Inflammatory macrophage treated with lipopolysaccharide for 4 hours (primary cell): Measurements from ENCODE around the gene CCDC142.
"Not testable (repeated sequence)": the region's sequence is repeated elsewhere in the genome, so short reads cannot be mapped to it uniquely, and the experiment has no call there.

Experiments
- DNase-seq: peaks from one replicate; pipeline ENCODE4 v3.0.0-alpha.2; 2020

Gene CCDC142

DNA sequence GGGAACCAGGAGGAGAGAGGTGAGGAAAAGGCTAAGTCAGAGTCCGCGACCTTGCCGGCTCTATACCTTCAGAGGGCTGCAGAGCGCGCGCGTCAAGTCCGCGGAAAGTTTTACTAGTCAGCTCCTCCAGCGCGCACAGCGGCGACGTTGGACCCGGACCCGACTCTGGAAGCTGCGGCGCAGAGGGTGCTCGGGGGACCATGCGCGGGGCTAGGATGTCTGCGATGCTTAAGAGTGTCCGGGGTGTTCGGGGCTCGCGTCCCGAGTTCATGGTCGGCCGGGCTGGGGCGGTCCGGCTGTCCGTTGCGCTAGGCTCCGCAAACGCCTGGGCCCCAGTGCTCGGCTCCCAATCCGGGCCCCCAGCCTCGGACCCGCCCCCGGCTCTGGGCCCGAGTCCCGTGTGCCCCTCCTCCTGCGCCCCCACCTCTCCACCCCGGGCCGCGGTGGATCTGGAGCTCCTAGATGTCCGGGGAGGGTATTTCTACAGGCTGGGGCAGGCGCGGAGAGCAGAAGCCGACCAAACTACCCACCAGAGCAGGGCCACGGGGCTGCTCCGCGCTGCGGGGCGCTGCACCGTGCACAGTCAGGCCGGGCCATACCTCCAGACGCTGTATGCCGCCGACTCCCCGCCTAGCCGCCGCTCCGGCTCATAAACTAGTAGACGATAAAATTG, 16.6 kb upstream of the CCDC142 start, which contains the start of gene LBX2:
TSS of gene LBX2 (minus strand) at position 337 of the 673 bp plus-strand sequence. CDS start at position 271, 66 bp downstream.
- DNase-seq, result no peak

DNA sequence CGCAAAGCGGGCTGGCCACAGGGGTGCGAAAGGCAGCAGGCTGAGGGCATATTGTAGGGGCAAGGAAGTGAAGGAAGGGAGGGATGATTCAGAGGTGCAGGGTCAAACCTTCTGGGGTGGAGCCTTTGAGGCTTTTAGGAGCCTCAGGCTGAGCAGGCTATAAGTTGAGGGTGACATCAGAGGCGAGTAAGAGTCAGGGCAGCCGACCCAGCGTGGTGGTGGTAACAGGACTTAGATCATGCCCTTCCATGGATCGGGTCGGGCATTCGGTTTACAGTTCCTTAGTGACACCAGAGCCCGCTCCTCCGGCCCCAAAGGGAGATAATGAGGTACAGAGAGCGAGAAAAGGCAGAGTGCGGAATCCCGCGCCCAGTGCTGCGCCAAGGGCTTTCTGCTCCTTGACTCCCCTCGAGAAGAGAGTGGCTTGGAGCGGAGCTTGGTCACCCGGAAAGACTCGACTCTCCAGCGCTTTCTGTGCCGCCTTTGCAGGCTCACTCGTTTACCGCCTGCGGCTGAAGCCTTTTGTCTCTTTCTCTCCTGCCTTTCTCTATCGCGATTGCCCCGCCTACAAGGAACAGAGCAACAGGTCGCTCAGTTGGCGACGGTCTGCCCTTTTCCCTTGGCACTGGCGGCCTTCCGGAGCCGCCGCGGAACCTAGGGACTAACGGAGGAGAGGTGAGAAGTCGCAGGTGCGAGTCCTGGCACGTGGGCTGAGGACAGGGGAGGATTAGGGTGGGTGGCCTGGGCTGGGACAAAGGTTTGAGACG, 15.9 kb upstream of the CCDC142 start:
- peak; percentile 52 for DNase-seq

DNA sequence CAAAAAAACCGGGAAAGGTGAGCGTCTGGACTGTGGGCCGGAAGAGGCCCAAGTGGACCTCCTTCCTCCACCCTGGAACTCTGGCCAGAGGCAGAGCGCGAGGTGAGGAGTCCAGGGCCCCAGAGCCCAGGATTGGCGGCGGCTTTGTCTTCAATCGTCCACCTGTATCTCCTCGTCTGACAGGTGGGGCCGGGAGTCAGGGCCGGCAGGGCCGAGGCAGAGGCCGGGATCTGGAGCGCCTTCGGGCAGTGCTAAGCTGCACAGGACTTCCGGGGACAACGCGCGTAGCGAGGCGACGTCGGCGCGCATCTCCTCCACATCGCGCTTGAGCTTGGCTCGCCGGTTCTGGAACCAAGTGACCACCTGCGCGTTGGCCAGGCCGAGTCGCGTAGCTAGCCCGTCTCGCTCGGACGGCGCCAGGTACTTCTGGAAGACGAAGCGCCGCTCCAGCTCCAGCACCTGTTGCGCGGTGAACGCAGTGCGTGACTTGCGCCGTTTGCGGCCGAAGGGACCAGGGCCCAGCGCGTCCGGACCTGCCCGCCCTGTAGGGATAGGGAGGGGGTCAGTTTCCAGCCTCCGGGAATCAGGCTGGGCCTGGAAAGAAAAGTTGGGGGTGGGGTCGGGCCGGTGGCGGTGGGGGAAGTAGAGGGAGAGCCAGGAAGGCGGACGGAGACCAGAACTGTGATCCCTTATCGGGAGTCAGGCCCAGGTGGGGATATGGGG, 15.1 kb upstream of the CCDC142 start:
- DNase-seq, result peak; percentile 36

DNA sequence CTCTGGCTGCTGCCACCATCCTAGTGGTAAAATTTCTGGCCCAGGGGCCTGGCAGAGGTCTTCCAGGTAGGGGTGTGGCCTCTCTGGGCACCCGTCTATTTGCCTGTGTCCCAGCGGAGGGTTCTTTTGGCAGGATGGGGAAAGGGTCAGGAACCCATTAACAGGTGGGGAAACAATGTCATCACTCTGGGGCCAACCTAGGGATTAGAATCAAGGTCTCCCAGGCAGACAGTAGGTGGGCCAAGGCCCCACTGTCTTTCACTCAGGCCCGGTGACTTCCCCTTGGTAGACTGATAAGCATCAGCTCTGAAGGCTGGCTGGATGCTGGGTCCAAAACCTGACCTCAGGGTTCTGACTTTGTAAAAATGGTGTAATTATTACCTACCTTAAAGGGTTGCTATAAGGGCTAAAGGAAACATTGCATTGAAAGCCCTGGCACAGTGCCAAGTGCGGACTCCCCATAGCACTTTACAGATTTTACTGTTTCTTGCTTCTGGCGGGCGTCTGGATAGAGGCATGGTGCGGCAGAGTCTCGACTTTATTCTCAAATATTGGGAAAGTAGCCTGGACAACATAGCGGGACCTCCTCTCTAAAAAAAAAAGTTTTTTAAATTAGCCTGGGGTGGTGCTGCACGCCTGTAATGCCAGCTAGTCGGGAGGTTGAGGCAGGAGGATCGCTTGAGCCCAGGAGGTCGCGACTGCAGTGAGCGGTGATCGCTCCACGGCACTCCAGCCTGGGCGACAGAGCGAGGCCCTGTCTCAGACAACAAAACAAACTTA, 14.4 kb upstream of the CCDC142 start:
- no peak for DNase-seq

DNA sequence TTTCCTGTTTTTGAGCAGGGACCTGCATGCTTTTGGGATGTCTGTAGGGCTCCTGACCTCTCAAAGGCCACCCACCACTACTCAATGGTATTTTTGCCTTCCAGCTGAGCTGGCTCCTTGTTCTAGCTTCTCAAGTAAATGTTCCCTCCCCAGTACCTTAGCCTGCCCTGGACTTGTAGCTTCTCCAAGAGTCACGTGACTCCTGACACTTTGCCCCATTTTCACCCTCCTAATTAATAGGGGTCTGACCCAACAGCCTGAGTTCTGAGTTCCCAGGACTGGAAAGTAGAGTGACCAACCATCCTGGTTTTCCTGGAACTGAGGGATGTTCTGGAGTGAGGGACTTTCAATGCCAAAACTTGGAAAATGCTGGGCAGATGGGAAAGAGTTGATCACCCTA, 12.6 kb upstream of the CCDC142 start:
- no peak for DNase-seq

DNA sequence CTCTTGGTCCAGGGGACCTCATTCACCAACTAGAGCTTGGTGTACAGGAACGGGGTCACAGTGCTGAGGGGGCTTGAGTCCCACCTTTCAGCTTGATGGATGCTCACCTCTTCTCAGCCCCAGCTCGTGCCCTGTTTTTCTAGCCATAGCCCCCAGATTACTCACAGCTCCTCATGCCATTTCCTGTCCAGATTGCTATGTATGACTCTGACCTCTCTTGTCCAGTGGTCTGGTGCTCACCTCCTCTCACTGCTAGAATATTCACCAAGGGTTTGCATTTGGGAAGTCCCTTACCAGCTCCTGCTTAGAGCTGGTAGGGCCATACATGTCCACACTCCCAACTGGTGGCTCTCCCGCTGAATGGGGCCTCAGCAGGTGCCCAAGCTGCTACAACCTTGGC, 10.7 kb upstream of the CCDC142 start:
- DNase-seq, result no peak

DNA sequence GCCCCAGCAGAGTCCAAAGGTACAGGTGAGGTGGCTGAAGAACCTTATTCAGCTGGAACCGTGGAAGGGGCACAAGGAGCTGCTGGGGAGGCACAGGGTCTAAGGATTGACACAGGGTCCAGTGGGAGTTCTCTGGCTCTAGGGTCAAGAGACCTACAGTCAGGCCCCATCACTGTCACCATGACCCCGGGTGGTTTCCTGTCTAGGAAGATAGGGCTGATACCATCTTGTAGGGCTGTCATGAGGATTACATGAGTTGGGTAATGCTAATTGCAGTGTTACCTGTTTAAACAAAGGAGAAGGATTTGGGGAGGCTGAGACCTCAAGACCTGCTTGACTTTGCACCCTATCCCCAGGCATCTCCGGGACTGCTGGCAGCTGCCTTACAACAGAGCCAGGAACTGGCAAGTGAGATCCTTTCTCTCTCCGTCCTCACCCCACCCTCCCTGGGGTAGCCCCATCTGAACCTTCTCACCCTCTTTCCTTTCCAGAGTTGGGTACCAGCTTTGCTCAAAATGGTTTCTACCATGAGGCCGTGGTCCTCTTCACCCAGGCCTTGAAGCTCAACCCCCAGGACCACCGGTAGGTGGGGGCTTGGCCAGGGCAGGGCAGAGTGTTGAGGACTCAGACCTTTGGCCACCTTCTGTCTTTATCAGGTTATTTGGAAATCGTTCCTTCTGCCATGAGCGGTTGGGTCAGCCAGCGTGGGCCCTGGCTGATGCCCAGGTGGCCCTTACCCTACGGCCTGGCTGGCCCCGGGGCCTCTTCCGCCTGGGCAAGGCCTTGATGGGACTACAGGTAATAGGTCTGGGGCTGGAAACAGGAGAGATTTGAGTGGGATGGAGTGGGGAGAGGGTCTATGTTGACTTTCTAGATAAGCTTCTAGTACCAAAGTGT, 9.1 kb upstream of the CCDC142 start:
- DNase-seq, result no peak

DNA sequence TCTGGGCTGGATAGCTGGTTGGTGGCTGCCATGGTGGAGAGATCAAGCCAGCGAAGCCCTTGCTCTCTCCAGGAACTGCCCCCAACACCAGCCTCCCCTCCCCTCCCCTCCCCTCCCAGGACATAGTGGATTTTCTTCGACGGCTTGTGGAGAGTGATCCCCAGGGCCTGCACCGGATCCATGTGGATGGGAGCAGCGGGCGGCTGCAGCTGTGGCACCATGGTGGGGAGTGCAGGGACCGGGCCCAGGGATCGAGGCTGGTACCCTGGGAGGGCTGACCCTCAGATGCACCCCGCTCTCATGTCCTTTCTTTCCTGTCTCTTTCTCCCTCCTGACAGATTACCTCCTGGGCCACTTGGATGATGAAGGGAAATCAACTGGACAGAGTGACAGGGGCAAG, 7.1 kb upstream of the CCDC142 start:
- no peak for DNase-seq

DNA sequence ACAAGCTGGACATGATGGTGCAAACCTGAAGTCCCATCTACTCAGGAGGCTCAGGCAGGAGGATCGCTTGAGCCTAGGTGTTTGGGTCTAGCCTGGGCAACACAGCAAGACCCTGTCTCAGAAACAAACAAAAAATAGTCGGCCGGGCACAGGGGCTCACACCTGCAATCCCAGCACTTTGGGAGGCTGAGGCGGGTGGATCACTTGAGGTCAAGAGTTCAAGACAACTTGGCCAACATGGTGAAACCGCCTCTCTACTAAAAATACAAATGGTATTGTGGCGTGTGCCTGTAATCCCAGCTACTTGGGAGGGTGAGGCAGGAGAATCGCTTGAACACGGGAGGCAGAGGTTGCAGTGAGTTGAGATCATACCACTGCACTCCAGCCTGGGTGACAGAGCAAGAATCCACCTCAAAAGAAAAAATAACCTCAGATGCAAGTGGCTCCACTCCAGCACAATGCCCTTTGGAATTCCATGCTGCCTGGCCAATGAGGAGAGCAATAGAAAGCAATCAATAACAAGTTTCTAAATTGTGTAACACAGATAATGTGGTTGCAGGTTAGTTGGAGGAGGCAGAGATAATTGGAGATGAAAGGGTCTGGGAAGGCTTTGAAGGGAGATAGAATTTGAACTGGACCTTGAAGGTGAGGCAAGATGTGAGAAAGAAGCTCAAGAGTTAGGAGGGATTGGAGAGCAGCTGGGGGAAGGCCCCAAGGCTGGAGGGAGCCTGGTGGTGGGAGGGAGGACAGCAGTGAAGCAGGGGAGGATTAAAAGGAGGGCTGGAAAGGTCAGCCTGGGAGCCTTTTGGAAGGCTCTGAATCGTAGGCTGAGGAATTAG, 6.1 kb upstream of the CCDC142 start:
- no peak for DNase-seq

DNA sequence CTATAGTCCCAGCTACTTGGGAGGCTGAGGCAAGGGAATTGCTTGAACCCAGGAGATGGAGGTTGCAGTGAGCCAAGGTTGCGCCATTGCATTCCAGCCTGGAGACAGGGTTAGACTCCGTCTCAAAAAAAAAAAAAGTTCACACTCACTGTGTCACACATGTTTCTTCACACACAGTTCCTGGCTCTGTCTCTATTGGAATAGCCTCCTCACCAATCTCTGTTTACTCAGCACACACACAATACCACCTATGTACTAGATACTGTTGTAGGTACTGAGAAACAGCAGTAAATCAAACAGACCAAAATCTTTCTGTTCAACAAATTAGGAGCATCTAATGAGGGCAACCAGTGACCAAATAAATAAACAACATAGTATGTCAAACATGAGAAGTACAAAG, 3.3 kb upstream of the CCDC142 start:
- DNase-seq, result no peak

DNA sequence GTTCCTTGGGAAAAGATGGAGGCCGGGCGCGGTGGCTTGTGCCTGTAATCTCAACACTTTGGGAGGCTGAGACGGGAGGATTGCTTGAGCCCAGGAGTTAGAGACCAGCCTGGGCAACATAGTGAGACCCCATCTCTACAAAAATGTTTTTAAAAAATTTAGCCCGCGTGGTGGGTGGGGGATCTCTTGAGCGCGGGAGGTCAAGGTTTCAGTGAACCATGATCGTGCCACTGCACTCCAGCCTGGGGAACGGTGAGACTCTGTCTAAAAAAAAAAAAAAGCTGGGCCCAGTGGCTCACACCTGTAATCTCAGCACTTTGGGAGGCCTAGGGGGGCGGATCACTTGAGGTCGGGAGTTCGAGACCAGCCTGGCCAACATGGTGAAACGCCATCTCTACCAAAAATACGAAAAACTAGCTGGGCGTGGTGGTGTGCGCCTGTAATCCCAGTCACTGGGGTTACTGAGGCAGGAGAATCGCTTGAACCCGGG, 922 bp upstream of the CCDC142 start:
- not testable (repeated sequence) for DNase-seq

DNA sequence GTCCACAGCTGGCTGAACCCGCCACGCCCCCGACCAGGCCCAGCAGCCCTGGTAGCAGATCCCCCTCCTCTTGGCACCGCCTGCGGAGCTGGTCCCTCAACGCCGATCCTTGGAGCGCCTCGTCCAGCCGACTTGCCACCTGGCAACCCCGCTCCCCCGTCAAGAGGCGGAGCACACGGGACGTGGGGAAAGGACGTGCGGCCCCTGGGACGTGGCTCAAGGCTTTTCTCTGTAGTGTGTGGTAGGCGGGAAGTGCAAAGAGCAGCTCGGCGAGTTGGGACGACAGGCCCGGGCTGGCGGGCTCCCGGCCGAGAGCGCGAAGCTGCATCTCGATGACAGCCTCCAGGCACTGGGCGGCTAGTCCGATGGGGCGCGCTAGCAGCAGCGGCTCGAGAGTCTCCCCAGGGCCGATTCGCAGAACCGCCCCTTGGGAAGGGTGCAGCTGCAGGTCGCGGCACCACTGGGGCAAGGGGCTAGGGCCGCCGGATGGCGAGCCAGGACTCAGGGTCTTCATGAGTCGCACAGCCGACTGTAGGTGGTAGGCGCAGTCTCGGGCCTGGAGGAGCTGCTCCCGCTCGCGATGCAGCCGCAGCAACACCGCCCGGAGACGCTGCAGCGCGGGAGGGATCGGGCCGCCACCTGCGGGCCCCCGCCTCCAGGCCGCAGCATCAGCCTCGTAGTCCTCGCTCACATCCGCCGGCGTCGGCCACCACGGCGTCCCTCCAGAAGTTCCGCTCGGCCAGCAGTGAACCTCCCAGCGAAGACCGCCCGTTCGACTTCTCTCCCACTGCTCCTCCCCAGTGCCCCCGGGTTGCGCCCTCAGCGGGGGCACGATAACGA, 617 bp downstream of the CCDC142 start:
- peak; percentile 44 for DNase-seq

DNA sequence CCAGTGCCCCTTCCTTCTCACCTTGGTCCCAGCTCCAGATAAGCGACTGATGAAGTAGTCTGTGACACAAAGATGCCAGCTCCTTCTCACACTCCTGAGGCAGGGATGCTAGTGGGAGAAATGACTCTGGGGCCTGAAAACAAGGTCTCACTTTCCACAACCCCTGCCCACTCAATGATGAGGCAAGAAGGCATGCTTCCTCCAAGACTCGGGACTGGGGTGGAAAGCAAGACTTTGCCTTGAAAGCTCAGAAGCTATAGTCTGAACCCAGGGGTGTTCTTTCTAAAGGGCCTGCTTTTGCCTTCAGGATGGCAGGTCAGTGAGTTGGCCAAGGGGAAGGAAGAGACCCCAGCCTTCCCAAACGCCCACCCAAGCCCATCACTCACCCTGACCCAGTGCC, 1.4 kb downstream of the CCDC142 start:
- DNase-seq, result peak; percentile 82

DNA sequence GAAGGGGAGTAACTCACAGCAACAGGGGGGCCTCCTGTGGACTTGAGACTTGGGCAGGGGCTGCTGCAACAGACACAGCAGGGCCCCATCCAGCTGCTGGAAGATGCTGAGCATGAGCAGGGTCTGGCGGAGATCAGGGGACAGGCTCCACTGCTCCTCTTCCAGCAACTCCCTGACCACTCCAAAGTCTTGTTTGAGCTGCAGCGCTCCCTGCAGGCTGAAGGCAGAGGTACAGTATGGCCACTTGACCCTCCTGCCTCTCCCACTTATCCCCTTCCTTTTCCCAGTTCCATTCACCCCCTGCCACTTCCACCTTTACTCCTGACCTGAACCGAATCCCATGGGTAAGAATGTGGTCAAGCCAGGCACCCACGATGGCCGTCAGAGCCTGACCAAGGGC, 7.9 kb downstream of the CCDC142 start:
- no peak for DNase-seq

DNA sequence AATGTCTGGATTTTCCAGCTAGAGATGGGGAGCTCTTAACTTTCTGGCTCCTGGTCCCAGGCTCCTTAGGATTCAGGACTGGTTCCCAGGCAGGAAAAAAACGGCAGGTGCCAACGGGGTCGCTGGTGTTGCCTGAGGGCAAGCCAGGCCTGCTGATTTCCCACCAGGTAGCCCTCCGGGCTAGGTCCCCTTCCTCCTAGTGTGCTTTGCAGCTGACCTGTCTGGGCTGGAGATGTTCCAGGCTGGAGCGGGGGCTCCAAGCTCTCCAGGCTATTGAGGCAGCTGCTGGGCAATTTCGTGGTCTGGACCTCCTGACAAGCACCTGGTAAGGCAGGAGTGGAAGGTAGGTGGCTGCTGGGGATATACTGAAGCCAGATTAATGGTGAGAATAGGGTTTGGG, 8.3 kb downstream of the CCDC142 start:
- no peak for DNase-seq

DNA sequence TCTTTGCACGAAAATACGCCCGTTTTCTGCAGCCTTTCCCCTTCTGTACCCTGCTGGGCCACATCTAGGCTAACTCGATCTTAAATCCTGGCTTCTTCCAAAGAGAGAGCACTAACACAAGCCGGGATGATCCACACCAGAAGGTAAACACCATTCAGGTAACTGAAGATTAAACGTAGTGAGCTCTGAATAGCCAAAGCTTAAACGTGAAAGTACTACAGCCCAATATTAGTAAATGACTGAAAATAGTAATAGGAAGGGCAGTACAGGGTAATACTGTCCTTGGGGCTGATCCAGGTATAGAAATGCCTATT, 9.9 kb downstream of the CCDC142 start:
- DNase-seq, result no peak

DNA sequence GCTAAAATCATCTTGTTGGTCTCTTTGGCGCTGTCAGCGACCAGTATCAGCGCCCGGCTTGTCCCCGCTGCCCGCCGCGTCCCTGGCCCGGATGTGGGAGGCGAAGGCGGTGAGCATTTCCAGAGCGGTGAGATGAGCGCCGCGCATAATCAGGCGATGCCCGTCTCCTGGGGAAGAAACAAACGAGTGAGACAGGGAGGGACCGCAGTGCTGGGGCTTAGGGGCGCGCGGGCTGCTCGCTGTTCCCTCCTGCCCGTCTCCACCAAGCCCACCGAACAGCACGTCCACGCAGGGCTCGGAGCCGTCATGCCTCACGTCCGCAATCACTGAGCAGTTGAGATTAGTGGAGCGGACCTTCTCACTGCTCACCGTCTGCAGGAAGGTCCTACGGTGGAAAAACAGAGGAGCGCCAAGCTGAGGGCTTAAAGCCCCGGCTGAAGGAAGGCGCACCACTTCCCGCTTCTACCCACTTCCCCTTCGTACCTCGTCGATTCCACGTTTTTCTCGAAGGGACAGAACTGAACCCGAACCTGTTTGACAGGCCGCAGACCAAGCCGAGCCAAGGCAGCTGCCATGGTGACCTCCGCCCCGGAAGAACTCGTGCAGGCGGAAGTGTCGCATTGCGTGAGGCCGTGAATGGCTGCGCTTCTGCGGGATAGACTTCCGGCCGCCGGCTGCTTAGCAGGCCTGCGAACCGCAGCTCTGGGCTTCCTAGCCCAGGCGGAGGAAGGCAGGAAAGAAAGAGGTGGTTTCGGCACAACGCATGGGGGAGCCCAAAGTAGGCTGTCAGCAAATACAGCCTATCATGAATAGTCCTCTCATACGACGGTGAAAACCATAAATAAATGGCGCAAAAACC, 10.5 kb downstream of the CCDC142 start, which contains the start of gene MRPL53:
TSS of gene MRPL53 (minus strand) at position 595 of the 859 bp plus-strand sequence. CDS start at position 575, 20 bp downstream.
- peak; percentile 93 for DNase-seq

DNA sequence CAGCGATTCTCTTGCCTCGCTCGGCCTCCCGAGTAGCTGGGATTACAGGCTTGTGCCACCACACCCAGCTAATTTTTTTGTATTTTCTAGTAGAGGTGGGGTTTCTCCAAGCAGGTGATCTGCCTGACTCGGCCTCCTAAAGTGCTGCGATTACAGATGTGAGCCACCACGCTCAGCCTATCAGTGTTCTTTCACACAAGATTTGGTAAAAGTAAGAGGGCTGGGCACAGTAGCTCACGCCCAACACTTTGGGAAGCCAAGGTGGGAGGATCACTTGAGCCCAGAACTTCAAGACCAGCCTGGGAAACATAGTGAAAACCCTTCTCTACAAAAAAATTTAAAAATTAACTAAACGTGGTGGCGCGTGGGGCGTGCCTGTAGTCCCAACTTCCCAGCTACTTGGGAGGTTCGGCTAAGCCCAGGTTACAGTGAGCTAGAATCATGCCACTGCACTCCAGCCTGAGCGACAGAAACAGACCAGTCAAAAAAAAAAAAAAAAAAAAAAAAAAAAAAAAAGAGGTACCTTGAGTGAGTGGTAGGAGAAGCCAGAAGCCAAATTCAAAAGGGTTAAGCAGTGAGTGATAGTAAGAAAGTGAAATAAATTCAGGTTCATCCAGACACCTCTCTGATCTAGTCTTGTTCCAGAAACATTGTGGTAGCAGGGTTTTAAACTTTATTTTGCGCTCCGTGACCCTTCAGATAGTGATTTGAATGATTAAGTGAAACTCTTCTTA, 11.3 kb downstream of the CCDC142 start:
- no peak for DNase-seq
